HG03521 (cell line): ENCODE data around the gene SLC6A1.

Experiments used
- ATAC-seq: cut with Tn5 transposase; IDR thresholded peaks from one replicate; pipeline ENCODE4 v1.9.1; 2021; ENCODE audit warnings: mild to moderate bottlenecking, moderate library complexity; ENCODE audit not compliant: unreplicated experiment

Gene SLC6A1

GRCh38 chr3:10992943-10993728 is 588 bp downstream of the SLC6A1 start:
- ATAC-seq: no peak

GRCh38 chr3:10993729-10994065 is 1.1 kb downstream of the SLC6A1 start:
- no peak for ATAC-seq

GRCh38 chr3:10994306-10994705 is 1.8 kb downstream of the SLC6A1 start:
- ATAC-seq: no peak

- no peak for ATAC-seq
Measured at GRCh38 chr3:10995871-10996270, 3.3 kb downstream of the SLC6A1 start.

GRCh38 chr3:10996345-10997013 is 3.9 kb downstream of the SLC6A1 start:
- no peak for ATAC-seq

GRCh38 chr3:10997196-10997595 is 4.6 kb downstream of the SLC6A1 start:
- ATAC-seq: no peak

GRCh38 chr3:10998542-10998941 is 6.0 kb downstream of the SLC6A1 start:
- no peak for ATAC-seq

- no peak for ATAC-seq
Measured at GRCh38 chr3:10999221-11000107, 6.9 kb downstream of the SLC6A1 start.

- no peak for ATAC-seq
Measured at GRCh38 chr3:11000528-11000927, 8.0 kb downstream of the SLC6A1 start.

GRCh38 chr3:11001020-11001657 is 8.6 kb downstream of the SLC6A1 start:
- no peak for ATAC-seq

- no peak for ATAC-seq
Measured at GRCh38 chr3:11001658-11002021, 9.1 kb downstream of the SLC6A1 start.

- no peak for ATAC-seq
Measured at GRCh38 chr3:11002371-11002807, 9.8 kb downstream of the SLC6A1 start.

GRCh38 chr3:11004563-11004962 is 12.0 kb downstream of the SLC6A1 start:
- ATAC-seq: no peak

- ATAC-seq: no peak
Measured at GRCh38 chr3:11005686-11006256, 13.2 kb downstream of the SLC6A1 start.

- ATAC-seq: no peak
Measured at GRCh38 chr3:11006986-11007933, 14.7 kb downstream of the SLC6A1 start.

GRCh38 chr3:11009898-11010297 is 17.4 kb downstream of the SLC6A1 start:
- no peak for ATAC-seq

GRCh38 chr3:11010426-11011165 is 18.0 kb downstream of the SLC6A1 start:
- no peak for ATAC-seq

- ATAC-seq: no peak
Measured at GRCh38 chr3:11014253-11014652, 21.7 kb downstream of the SLC6A1 start.

- no peak for ATAC-seq
Measured at GRCh38 chr3:11014752-11015151, 22.2 kb downstream of the SLC6A1 start.
